ENCODE results near the gene UNC13B.

- TF ChIP-seq TARDBP (IDR thresholded peaks at IDR 0.05) (no peak), HDGF (IDR thresholded peaks at IDR 0.05; ENCODE audit: borderline replicate concordance) (no peak), ARNT (IDR thresholded peaks at IDR 0.05) (no peak), SUZ12 (IDR thresholded peaks at IDR 0.05) (no peak), PKNOX1 (IDR thresholded peaks at IDR 0.05) (no peak)
Observed at GRCh38 chr9:35436933-35437332, 275.1 kb downstream of the UNC13B start.
